Suppressor macrophage (primary cell): ENCODE results near the gene DAGLB.
A peak's percentile ranks its signal among the peaks of the same experiment; 100 is the strongest.
"Not testable (repeated sequence)": the region's sequence is repeated elsewhere in the genome, so short reads cannot be mapped to it uniquely, and the experiment has no call there.

Source experiments
- DNase-seq, 4 experiments: peaks; one replicate each; pipeline ENCODE4 v3.0.0-alpha.2; 2020 to 2022

DAGLB gene

DNA sequence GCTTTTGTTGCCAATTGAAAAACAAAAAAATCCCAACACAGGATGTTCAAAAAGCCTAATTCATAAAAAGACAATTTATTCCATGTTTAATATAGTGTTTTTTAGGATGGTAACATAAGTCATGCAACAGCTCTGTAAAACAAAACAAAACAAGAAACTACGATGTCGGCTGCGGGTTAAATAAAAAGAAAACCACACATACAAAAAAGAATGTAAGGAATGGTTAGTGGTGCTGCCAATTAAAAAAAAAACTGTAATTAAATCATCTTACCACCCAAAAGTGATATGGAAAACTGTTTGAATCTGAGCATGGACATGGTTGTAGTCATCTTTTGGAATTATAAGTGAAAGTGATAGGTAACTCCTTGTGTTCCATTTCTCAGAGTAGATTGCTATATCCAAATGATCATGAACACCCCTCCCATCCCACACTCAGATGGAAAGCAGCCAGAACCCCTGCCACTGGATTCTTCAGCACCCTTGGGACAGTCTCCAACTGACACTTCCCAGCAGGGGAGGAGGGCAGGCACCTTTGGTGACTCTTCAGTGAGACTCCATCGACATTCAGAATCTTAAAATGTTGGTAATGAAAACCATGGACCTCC, 14.3 kb upstream of the DAGLB start:
- no peak for DNase-seq

GRCh38 chr7:6460990-6461584, 13.3 kb upstream of the DAGLB start:
- DNase-seq = no peak

- no peak for DNase-seq
Measured at GRCh38 chr7:6460303-6460702, 12.5 kb upstream of the DAGLB start.

- not testable (repeated sequence) for DNase-seq
Measured at GRCh38 chr7:6458676-6459075, 10.9 kb upstream of the DAGLB start.

GRCh38 chr7:6453734-6454133, 6.0 kb upstream of the DAGLB start:
- DNase-seq = no peak

DNA sequence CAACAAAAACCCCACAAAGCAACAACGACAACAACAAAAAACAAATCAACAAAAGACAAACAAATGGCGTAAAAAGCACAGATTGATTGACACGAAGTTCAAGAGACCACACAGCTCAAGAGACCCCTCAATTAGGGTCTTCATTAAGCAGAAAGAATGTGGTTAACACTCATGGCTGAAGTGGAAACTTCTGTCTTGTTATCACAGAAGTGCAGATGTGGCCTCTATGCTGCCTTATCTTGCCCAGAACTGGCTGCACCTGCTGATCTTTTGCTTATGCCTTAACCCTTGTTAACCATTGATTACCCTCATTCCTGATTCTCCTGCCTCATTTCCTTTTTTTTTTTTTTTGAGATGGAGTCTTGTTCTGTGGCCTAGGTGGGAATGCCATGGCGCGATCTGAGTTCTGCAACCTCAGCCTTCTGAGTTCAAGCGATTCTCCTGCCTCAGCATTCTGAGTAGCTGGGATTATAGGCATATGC, 3.5 kb upstream of the DAGLB start:
- no peak for DNase-seq

GRCh38 chr7:6450591-6450990, 2.8 kb upstream of the DAGLB start:
- not testable (repeated sequence) for DNase-seq

DNA sequence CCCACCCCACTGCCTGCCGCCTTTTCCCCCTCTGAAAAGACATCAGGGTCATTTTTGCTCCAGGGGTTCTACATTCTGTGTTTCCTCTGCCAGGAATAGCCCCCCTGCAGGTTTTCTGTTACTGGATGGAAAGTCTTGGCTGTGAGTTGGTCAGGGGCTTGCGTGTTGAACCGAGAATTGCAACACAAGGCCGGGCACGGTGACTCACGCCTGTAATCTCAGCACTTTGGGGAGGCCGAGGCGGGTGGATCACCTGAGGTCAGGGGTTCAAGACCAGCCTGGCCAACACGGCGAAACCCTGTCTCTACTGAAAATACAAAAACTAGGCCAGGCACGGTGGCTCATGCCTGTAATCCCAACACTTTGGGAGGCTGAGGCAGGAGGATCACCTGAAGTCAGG, 2.1 kb upstream of the DAGLB start:
- DNase-seq = peak in 1 of 4 experiments; percentile 31

- no peak for DNase-seq
Measured at GRCh38 chr7:6448943-6449543, 1.3 kb upstream of the DAGLB start.

DNA sequence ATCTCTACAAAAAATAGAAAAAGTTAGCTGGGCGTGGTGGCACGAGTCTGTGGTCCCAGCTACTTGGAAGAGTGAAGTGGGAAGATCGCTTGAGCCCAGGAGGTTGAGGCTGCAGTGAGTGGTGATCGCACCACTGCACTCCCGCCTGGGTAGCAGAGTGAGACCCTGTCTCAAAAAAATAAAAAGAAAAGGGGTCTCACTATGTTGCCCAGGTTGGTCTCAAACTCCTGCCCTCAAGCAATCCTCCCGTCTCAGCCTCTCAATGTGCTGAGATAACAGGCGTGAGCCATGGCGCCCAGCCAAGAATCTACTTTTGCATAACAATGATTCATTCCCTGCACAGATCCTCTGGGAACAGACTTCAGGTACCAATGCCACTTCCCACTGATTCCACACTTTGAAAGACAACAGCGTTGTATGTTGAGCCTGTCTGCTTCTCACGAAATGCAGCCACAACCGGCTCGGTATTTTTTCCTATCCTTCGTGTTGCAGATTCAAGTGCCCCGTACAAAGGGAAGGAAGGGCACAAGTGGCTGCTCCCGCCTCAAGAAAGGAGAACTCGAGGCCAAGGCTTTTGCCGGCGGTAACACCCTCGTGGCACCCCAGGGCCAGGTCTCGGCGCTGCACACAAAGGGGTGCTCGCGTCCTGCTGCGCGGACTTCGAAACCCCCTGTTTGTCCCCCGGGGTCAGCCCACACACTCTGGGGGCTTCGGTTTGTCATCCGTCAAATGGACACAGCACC, 745 bp downstream of the DAGLB start:
- DNase-seq = peak; percentile 79 to 90 (median 90)

- DNase-seq = no peak
Measured at GRCh38 chr7:6444516-6445269, 3.1 kb downstream of the DAGLB start.

- no peak for DNase-seq
Measured at GRCh38 chr7:6443372-6443941, 4.3 kb downstream of the DAGLB start.

- DNase-seq = peak in 3 of 4 experiments; percentile 14 to 48 (median 32)
Measured at GRCh38 chr7:6442114-6442513, 5.6 kb downstream of the DAGLB start.

DNA sequence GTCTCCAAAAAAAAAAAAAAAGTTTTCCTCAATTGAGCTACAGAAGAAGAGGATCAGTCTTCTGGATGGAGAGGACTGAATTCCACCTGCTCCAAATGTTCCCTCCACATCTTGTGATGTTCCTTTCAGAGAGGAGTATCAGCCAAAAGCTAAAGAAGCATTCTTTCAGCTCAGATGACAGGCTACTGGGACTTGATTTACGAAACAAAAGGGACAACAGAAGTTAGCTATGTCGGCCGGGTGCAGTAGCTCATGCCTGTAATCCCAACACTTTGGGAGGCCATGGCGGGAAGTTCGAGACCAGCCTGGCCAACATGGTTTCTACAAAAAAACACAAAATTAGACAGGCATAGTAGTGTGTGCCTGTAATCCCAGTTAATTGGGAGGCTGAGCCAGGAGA, 7.4 kb downstream of the DAGLB start:
- no peak for DNase-seq

DNA sequence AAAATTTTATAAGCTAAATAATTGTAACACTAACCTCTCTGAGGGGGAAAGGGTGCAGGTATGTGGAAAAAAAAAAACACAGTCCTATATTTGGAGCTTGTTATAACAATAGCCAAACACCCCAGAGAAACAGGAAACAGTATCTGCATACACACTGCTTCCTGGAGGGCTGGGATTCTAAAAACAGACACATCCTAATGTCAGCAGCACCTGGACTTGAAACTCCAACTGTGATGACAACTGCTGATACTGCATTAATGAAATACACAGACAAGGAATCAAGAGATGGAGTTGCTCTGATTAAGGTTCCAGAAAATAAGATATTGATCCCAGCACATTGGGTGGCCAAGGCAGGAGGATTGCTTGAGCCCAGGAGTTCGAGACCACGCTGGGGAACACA, 9.3 kb downstream of the DAGLB start:
- no peak for DNase-seq

DNA sequence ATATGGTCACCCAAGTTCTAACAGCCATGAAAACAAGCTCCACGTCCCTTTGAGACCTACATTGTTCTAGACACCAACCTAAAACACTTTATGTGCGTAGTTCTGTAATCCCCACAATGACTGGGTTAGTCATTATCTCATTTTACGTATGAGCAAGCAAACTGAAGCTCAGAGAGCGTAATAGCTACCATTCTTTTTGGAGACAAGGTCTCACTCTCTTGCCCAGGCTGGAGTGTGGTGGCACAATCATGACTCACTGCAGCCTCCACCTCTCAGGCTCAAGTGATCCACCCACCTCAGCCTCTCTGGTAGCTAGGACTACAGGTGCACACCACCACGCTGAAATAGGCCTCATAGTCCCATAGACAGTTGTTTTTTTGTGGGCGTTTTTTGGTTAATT, 10.5 kb downstream of the DAGLB start:
- DNase-seq = peak in 3 of 4 experiments; percentile 8 to 56 (median 53)

- peak; percentile 73 to 84 (median 79) for DNase-seq
Measured at GRCh38 chr7:6436385-6436685, 11.4 kb downstream of the DAGLB start.

DNA sequence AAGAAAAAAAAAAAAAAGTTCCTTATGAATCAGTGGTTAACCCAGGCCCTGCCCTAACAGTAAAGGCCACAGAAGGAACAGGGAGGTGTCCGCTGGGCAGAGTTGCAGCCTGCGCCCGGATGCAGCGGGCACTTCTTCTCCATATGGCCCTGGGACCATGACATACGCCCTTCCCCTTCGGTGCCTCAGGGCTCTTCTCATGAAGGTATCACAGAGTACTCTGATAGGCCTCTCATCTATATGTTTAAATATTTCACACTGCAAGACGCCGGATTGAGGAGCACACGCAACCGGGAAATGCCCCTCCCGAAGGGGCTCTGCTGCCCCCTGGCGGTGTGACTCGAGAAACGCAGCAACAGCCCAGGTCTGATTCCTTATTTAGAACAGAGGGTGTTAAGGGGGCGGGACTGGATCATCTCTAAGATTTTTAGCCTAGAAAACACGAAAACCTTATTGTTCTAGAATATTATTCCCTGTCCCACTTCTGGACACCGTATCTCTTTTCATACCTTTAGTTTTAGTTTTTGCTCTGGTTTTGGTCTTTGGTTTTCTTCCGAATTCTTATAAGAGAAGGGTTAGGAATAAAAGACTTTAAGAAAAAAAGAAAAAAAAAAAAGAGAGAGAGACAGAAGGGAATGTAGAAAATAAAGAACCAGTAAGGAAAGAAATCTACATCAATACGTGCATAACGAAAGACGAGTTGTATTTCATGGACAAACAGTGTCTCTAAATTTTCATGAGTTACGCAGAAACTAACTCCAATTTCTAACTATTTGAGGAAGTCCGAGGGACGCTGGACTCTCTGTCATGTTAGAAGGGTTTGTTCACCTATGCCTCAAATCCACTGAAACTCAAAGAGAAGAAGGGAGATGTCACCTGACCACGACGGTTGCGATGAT, 12.0 kb downstream of the DAGLB start:
- peak; percentile 90 to 95 (median 92) for DNase-seq

DNA sequence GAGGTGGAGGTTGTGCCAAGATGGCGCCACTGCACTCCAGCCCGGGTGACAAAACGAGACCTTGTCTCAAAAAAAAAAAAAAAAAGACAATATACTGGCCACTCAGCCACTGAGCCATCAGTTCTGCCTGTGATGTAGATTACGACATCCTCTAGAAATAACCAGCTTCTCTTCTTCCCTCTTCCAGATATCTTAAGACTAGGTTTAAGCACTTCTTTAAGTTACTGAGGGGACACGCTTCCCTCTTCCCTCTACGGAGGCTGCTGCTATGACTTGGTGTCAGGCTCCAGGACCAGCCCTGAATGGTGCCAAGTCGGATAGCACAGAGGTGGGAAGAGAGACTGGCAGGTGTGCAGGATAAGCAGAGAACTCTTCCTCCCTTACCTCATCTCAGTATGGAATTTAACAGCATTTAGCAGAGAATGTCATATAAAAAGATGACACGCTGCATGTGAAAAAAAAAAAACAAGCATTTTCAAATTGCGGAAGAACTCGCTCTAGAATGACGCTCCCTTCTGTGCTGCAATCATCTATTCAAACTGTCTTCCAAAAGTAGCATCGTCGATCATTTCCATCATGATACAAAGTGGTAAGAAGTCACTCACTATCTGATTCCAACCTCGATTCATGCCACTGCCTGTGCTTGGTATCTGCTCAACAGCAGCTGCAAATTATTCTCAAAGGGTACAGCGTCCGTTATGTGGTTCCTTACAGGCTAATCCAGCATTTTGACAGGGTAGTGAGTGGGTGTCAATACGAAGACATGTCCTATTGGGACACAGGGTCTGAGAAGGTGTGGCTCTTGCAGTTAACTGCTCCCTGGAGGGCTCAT, 13.8 kb downstream of the DAGLB start:
- DNase-seq = peak; percentile 74 to 93 (median 88)

DNA sequence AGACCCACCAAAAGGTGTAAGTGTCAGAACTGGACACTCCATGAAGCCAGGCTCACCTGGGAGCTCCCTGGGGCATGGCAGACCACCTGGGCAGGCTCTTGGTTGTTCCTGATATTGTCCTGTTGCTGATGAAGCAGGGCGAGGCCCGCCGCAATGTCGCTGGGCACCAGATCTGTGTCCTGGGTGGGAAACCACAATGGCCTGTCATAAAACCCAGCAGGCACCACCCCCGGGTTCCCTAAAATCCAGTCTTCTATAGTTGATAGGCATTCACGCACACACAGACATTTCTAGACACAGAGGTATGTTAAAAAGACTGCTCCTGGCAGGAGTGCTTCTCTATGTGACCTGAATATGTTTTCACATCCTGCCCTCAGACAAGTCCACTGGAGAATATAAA, 15.0 kb downstream of the DAGLB start:
- DNase-seq = peak; percentile 15 to 62 (median 42)
